Measurements from ENCODE around the gene CCDC154.
"Not testable (repeated sequence)": the region's sequence is repeated elsewhere in the genome, so short reads cannot be mapped to it uniquely, and the experiment has no call there.

Gene CCDC154

DNA sequence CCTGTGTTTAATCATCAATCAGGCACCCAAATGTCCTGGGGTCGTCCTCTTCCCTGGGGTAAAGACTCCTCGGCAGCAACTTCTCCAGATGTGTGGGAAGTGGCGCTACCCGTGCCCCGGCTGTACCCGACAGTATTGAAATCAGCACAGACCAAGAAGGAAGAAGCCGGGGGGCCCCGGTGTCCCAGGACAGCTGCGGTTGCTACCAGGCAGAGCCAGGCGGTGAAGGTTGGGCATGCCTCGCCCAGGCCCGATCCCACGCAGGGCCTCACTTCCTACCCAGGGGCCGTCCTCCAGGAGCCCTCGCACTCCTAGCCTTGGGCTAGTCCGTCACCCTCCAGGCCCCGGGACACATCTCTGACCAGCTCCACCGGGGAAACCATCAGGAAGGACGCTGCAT lies 9.0 kb upstream of the CCDC154 start:
- DNase-seq, result no peak

DNA sequence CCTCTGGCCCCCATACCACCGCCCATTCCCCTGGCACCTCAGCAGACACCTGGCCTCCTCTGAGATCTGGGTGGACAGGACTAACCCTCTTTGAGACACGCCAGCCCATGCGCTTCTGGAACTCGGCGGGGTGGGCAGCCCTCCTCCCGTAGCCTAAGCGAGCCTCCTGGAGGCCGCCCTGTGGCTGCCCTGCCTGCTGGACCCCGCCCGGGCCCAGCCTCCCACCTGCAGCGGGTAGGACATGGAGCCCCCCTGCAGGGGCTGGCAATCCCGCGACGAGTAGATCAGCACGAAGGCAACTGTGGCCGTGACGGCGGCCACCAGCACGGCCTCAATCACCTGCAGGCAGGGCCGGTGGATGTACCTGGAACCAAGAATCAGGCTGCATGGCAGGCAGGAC lies 8.2 kb upstream of the CCDC154 start:
- DNase-seq, result no peak

DNA sequence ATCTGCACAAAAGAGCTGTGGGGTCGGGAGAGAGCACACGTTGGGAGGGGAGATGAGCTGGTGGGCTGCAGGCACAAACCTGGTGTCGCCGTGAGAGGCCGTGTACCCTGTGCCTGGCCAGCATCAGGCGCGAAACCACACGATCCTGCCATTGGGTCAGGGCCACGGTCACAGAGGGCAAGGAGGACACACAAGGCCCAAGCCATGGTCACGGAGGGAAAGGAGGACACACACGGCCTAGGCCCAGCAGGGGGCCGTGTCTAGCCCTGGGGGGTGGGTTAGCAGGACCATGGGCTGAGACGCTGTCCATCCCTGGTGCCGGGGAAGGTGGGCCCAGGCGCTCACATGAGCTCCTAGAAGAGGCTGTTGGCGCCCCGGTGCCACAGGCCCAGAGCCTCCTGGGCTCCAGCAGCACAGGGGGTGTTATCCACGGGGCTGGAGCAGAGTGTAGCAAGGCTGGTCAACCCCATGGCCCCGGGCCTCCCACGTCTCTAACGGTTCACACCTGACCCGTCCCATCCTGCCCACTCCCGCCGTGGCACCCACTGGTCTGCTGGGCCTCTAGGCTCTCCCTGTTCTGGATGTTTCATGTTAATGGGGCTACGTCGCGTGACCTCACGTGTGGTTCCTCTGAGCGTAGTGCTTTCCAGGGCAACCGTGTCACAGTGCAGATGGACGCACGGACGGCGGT lies 7.5 kb upstream of the CCDC154 start:
- DNase-seq, result no peak

DNA sequence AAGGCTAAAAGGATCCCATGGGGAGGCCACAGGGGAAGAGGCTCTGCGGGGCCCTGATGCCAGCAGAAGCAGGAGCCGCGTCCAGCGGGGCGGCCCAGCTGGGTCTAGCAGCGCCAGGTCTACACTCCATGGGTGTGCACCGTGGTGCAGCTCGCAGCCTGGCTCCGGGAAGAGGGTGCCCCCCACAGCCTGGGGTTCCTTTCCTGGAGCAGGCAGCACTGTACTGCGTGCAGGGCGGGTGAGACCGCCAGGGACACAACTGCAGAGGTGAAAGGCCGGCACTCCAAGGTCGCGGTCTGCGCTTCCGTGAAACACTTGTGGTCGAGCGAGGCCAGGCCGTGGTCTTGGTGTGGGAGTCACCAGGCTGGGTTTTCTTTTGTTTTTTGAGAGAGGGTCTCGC lies 6.5 kb upstream of the CCDC154 start:
- no peak for DNase-seq

DNA sequence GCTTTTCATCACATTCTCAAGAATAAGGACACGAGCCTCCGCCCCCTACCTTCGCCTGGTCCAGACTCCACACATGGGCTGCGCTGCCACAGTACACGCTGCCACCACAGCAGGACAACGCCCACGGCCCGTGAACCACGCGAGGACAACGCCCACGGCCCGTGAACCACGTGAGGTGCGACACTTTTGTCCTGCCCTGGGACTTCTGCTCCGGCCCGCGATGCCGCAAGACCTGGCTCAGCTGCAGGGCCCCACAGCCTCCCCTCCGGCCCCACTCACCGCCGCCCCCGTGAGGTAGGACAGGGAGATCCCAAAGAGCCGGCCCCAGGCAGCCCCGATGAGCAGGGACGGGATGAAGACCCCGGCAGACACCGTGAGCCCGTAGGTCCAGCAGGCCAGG lies 5.9 kb upstream of the CCDC154 start:
- DNase-seq, result no peak

GRCh38 chr16:1449201-1449788 lies 4.9 kb upstream of the CCDC154 start:
- DNase-seq, result no peak

GRCh38 chr16:1448536-1449116 lies 4.3 kb upstream of the CCDC154 start:
- no peak for DNase-seq

- no peak for DNase-seq
Measured at GRCh38 chr16:1447965-1448364, 3.6 kb upstream of the CCDC154 start.

DNA sequence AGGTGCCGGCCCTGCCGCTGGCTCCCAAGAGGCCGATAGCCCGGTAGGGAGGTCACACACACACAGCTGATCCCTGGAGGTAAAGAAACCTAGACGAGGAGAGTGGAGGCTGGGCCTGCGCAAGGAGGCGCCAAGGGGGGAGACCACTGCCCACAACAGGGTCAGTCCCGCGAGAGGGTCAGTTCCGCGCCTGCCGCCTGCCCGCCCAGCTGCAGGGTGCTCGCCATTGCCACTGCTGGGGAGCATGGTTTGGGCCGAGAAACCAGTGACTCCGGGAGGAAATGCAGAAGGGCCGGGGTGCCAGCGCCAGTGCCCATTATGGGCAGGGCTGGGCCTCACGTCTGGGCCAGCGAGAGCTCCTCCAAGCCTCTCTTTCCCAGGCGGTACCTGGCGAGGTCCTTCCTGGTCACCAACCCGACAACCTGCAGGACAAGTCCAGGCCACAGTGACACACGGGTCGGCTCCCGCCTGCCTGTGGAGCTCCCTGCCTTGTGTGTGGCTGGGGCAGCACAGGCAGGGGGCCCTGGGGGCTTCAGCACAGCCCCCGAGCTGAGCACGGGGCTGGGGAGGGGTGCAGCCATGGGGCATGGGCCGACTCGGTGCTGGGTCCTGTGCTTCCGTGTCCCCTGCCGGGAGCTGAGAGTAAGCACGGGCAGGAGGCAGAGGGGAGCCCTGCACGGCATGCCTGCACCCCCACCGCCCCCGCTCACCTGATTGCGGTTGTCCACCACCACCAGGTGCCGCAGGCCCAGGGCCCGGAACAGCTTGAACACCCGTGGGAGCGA lies 2.1 kb upstream of the CCDC154 start:
- no peak for DNase-seq

GRCh38 chr16:1445518-1446203 lies 1.3 kb upstream of the CCDC154 start:
- DNase-seq, result no peak

- no peak for DNase-seq
Measured at GRCh38 chr16:1444730-1445517, 568 bp upstream of the CCDC154 start.

DNA sequence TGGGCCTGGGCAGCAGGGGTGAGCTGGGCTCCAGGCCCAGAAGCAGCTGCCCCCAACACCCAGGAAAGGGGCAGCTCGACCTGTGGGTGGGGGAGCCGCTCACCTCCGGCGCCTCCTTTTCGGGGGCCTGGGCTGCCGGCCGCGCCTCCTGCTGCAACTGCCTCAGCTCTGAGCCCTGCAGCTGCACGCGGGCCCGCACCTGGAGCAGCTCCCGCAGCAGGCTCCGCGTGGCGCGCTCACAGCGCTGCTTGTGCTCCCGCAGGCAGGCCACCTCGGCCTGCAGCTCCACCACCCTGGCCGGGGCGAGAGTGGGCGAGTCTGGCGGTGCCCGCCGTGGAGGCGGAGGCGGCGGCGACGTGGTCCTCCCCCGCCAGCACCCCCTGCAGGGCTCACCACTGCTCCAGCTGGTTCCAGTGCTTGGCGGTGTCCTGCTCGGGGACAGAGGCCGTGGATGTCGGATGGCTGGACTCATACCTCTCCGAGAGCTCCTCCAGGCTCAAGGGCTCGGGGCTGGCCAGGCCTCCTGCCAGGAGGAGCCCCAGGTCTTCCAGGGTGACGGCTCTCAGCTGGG lies 868 bp downstream of the CCDC154 start:
- no peak for DNase-seq

- no peak for DNase-seq
Measured at GRCh38 chr16:1442697-1443096, 1.7 kb downstream of the CCDC154 start.

- no peak for DNase-seq
Measured at GRCh38 chr16:1441391-1441829, 2.9 kb downstream of the CCDC154 start.

GRCh38 chr16:1439699-1440074 lies 4.7 kb downstream of the CCDC154 start:
- DNase-seq, result not testable (repeated sequence)

DNA sequence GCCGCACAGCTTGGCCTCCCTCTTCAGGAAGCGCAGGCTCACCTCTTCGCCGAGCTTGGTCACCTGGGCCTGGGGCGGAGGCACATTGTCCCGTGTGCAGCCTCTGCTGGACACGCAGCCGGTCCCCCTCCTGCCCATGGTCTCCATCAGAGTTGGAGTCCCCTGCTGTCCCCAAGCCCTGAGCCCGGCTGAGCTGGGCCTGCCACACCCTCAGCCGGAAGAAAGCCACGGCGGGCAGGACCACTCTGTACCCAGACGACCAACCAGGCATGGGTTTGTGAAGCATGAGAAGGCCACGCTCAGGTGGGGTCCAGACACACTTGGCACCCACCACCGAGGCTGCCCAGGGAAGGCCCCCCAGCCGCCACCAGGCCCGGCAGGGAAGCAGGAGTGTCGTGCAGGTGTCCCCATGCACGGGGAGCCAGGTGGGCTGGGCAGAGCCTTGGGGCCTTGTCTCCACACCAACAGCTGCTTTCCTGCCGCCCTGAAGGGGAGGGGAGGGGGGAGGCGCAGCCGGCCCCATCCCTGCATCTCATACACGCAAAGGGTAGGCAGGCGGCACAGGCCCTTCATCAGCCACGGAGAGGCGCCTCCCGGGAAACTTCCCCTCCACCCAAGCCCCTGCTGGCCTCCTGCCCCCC lies 5.2 kb downstream of the CCDC154 start:
- no peak for DNase-seq

GRCh38 chr16:1438229-1439057 lies 5.9 kb downstream of the CCDC154 start:
- no peak for DNase-seq

- no peak for DNase-seq
Measured at GRCh38 chr16:1437606-1438005, 6.8 kb downstream of the CCDC154 start.

- no peak for DNase-seq
Measured at GRCh38 chr16:1436731-1437355, 7.5 kb downstream of the CCDC154 start.

Data from left hindlimb (tissue), 1 donor.